ENCODE results near the gene HOXA5.
A peak's percentile ranks its signal among the peaks of the same experiment; 100 is the strongest.

HOXA5 gene

GRCh38 chr7:27131390-27131819 is 12.1 kb downstream of the HOXA5 start:
- DNase-seq = no peak

DNA sequence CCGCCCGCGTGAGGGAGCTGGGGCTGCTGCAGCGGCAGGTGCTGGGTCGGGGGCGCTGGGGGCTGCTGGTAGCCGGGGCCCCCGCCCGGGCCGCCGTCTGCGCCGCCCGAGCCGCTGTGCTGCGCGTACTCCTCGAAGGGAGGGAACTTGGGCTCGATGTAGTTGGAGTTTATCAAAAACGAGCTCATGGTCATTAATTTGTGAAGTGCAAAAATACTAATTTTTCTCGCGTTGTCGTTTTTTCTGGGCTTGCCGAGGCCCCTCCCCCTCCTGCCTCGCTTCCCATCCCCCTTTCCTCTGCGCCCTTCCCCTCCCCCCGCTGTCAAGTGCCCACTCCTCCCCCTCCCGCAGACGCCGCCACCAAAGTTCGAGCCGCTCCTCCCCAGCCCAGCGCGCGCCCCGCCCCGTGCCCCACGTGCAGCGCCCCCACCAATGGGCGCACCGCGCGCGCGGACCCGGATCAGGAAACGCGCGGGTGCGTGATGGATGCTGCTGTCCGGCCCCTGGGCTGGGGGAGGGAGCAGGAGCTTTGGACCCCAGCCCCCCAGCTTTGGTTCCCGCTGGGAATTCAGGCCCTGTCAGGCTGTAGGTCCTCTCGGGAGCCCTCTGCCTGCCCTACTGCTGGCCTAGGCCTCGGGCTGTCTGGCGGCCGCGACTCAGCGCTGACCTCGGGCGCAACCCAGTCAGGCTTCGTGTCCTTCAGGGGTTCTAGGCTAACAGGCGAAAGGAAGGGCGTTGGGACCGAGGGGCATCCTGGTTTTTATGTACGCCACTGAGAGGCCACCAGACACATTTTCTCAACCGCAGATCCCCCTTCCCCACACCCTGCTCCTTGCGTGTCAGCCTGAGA is 12.7 kb downstream of the HOXA5 start, which contains the start of gene HOXA4:
TSS of gene HOXA4 (minus strand) at position 218 of the 850 bp plus-strand sequence. CDS start at position 194, 24 bp downstream.
- peak; percentile 34 to 74 (median 54) for DNase-seq

- no peak for DNase-seq
Measured at GRCh38 chr7:27129729-27130539, 13.5 kb downstream of the HOXA5 start.

DNA sequence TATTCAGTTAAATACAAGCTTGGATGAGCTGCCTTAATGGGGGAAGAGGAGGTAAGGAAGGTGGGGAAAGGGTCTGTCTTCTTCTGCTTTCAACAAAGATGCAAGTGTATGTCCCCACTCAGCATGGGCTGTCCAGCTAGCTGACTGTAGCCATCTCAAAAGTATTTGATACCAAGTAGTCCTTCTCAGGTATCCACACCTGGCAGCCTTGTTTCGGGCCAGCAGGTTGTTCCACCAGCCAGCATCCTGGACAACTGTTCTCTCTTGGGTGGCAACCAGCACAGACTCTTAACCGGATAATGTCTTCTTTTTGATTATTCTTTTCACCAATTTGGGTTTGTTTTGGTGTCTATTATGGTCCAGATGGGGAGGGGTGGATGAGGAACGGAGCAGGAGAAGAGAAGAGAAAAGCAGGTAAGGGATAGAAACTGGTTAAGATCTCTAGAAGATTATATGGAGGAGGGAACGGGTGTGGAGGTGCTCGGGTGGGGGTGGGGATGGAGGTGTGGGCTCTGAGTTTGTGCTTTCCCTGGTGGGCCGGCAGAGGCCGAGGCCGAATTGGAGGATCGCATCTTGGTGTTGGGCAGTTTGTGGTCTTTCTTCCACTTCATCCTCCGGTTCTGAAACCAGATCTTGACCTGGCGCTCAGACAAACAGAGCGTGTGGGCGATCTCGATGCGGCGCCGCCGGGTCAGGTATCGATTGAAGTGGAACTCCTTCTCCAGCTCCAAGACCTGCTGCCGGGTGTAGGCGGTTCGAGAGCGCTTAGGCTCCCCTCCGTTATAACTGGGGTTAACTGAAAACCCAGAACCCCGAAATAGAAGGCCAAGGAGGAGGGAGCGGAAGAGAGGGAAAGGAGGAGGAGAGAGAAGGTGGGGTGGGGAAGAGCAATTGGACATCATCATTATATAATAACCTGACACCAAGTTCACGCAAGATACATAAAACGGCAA is 14.4 kb downstream of the HOXA5 start:
- no peak for DNase-seq

DNA sequence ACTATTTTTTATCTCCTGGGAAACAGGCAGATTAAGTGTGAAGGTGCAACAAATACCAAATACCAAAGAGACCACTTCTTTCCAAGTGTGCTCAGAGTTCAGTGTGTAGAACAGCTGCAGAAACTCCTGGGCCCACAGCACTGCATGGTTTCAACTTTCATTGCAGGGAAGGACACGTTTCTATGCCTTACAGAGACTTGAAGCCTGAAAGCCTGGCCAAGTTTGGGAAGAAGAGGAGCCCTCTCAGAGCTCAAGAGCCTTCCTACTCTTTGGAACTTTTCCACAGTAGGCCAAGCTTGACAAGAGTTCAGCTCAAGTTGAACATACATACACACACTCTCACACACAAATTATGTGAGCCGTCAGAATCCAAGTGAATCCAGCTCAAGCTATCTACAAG is 15.4 kb downstream of the HOXA5 start:
- no peak for DNase-seq

- DNase-seq = no peak
Measured at GRCh38 chr7:27126596-27127327, 16.7 kb downstream of the HOXA5 start.

DNA sequence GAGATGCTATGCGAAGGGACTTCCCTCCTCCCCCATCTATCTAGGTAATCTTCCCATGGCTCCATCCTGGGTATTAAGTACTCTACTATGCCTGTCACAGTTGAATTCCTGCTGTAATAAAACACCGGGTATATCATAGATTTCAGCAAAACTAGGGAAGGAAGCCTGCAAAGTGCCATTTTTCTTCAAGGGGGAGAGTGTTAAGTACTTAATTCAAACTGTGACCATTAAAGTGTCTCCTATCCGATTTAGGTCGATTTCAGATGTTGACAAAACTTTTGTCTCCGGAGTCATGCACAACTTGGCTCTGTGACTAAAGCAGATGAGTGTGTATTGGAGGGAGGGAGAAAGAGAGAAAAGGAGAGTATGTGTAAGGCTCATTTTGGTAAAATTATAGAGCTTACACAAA is 17.5 kb downstream of the HOXA5 start:
- DNase-seq = no peak

GRCh38 chr7:27124902-27125689 is 18.4 kb downstream of the HOXA5 start:
- DNase-seq = no peak

- no peak for DNase-seq
Measured at GRCh38 chr7:27124096-27124901, 19.2 kb downstream of the HOXA5 start.

DNA sequence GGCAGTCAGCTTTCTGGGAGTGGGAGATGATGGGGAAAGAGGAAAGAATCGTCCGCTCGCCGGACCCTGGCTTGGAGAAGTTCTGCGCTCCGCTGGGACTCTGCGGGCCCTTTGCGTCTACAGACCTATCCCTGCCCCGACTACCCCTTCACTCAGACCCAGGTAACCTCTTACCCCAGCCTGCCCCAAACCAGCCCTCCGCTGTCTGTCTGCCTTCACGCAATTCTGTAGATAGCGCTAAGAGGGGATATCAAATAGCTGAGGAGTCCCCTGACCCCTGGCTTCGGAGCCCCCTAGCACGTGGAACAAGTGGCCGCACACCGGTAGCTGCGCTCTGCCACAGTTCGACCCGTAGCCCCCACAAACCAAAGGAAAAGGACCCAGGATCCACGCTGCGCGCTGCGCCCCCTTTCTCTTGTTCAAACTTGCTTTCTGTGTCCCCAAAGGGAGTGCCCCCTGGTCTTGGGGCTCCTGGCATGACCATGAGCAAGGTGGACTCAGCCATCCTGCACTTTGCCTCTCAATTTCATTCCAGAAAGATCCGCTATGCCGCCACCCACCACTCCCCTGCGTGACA is 19.9 kb downstream of the HOXA5 start:
- DNase-seq = no peak

DNA sequence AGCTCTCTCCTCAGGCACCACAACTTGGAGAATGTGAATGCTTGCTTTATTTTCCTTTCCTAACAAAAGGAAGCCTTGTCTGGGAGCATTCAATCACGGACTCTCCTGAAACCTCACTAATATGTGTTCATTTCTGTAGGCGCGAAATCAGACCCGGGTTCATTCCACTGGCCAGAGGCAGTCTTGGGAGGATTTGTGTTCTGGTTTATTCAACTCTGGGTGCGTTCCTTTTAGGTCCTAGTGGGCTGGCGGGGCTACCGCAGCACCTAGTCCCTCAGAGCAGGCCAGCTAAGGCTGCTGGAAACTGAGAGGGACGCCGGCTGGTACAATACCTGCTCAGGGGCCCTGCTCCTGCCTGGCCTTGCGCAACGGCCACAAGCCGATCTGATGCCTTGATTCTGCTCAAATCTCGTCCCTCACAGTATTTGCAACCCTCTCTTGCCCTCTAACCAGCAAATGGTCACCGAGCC is 20.4 kb downstream of the HOXA5 start:
- DNase-seq = no peak

DNA sequence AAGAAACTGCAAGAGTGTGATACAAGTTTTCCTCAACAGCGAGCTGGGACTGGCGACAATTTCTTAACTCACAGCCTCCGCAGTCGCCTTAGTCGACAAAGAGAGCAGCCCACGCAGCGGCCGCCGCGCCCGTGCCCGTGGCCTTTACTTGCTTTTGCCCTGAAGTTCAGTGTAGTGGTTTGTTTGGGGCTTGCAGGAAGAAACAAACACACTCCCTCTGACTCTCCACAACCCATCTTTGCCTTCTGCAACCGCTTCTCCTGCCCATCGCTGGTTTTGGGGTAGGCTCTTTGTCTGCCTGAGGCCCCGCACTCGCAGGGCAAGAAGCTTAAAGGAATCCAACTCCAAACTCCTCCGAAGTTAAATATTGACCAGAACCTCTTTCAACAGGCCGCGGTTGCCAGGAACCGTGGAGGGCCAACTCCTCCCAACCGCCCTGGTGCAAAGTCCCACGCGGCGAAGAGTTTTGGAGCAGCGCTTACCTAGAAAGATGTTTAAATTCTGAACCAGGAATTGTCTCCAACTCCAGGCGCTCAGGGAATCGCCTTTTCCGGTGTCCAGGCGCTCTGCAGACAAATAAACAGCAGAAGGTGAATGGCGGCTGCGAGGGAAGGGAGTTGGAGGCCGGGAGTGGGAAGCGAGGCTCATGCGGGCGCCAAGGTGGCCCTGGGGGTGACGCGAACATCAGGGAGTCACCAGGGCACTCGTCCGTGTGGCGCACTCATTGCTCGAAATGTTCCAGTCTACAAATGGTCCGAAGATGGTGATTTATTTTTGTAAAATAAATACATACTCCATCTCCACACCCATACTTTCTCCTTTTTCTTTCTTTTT is 21.2 kb downstream of the HOXA5 start:
- DNase-seq = no peak

GRCh38 chr7:27121684-27122076 is 21.8 kb downstream of the HOXA5 start:
- no peak for DNase-seq

DNA sequence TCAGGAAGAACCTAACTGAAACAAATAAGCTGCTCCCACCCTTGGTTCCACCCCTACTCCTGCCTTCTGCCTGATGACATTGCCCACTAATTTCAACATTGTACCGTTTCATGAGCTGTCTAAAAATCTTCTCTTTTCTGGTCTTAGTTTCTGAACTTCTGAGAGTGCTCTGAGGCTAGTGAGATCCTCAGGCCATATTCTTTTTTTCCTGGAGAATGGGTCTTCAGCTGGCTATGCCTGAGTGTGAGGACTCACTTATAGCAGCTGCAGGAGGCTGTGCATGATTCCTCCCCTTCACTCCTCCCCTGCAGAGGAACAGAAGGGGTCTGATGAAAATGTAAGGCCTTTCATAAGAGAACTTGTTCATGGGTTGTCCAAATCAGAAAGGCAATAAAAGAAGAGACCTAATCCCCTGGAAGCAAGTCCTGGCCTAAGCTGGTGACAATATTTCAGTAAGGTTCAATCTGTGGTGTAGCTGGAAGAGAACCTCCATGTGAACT is 24.0 kb downstream of the HOXA5 start:
- DNase-seq = no peak

- no peak for DNase-seq
Measured at GRCh38 chr7:27118580-27118979, 24.9 kb downstream of the HOXA5 start.

- no peak for DNase-seq
Measured at GRCh38 chr7:27117887-27118491, 25.5 kb downstream of the HOXA5 start.

DNA sequence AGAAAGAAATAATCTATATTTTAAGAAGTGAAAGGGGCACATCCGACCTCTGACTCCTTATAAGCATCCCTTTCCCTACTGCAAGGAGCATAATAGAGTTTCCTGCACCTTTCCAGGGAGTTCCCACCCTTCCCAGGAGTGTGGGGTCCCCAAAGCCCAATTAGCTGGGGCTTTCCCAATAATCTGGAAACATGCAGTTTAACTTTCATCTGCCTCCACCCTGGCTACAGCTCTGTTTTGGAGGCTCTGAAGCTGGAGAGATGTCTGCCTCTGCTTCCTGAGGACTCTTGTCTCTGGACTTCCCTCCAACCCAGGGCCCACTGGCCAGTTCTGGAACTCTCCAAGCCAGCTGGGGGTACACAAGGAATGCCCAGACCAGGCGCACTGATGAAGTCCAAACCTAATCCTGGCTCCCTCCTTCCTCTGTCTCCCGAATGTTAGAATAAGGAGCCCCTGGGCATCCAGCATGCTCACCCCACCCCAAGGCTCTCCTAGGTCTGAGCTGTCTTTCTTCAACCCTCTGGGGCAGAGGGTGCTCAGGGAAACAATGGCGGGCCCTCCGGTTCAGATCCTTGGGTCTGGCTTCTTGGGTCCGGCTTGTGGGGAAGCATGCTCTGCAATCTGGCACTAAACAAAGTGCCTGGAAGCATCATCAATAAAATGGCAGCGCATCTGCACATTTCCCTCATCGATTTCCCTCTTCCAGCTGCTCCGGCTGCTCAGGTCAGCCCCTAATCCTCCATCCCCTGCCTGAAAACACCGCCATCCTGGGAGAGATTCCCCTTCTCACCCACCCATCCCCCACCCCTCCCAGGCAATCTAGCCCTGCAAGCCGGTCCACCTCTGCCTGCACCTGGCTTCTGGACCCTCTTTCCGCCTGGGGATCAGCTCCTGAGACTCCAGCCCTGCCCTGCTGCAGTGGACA is 26.3 kb downstream of the HOXA5 start:
- DNase-seq = no peak

Measured in activated naive CD4-positive, alpha-beta T cell (primary cell).